HepG2 (cell line): ENCODE data around the gene MAS1L. TPM values are rescaled to one million over a fixed set of nuclear protein-coding genes. Genes with fewer than 3 reads are reported as not detected.

Experiments
- ATAC-seq: fragments of 200-7000 bp; cut with Tn5 transposase; 3 replicates; pipeline ENCODE4 v1.9.1; 2020; ENCODE audit warnings: mild to moderate bottlenecking, moderate library complexity
- BruUV-seq: library from RNA; stranded (reverse); fragments of 400-500 nt; replicated peaks from 2 replicates; lab custom pipeline; 2021; lab: Mats Ljungman, UMichigan
- CTCF ChIA-PET: fragments of 300-600 bp; formaldehyde crosslinking; extraction: SDS; loops from one replicate; lab custom pipeline; 2021; ENCODE audit warnings: low total read pairs, inconsistent platforms, low intra/inter-chr PET ratio; lab: Yijun Ruan, JAX
- POLR2A ChIA-PET: fragments of 350-600 bp; sonication (Branson Sonifier 250); formaldehyde crosslinking; loops from one replicate; lab custom pipeline; 2020; ENCODE audit warnings: antibody characterized with exemption, inconsistent platforms; lab: Yijun Ruan, JAX
- DNase-seq: peaks from one replicate; pipeline ENCODE4 v3.0.0-alpha.2; 2015; ENCODE audit warnings: low spot score
- FAIRE-seq: peaks from 3 replicates; lab custom pipeline; 2011; peaks lifted over from hg19 to GRCh38; lab: Jason Lieb, UNC
- H2AFZ ChIP-seq: one replicate; pipeline ENCODE4 v1.6.1; 2011; ENCODE audit warnings: low read length, inconsistent platforms
- H3K27ac ChIP-seq: fragments of 300-600 bp; 3 replicates; pipeline ENCODE4 v1.8.0; 2011; ENCODE audit warnings: mixed run types, mild to moderate bottlenecking, mixed read lengths, low read length, inconsistent platforms; ENCODE audit not compliant: insufficient read depth; ENCODE audit errors: extremely low read length
- H3K27me3 ChIP-seq, 2 experiments: fragments of 200-600 bp in 1 of 2; 2 replicates in 1 of 2; 3 replicates in 1 of 2; pipeline versions ENCODE4 v1.6.0 to v1.8.0; 2011; ENCODE audit warnings: low read length in 2 of 2, mild to moderate bottlenecking in 2 of 2, moderate library complexity in 2 of 2, inconsistent platforms in 1 of 2; ENCODE audit not compliant: insufficient read depth in 2 of 2, control insufficient read depth in 1 of 2
- H3K36me3 ChIP-seq, 2 experiments: fragments of 200-600 bp in 1 of 2; replicated peaks in 1 of 2; 2 replicates in 1 of 2; 3 replicates in 1 of 2; pipeline versions ENCODE4 v1.5.1 to v1.8.0; 2011; ENCODE audit warnings: low read length in 2 of 2, inconsistent platforms in 1 of 2; ENCODE audit not compliant: insufficient read depth in 2 of 2, control insufficient read depth in 1 of 2
- H3K4me1 ChIP-seq: 2 replicates; pipeline ENCODE4 v1.5.1; 2012; ENCODE audit warnings: low read length, inconsistent platforms; ENCODE audit not compliant: insufficient read depth
- H3K4me2 ChIP-seq: 2 replicates; pipeline ENCODE4 v1.6.0; 2011; ENCODE audit warnings: low read depth, low read length, inconsistent platforms
- H3K4me3 ChIP-seq, 3 experiments: fragments of 200-600 bp in 1 of 3; sonication (generic), shearing (Covaris generic) in 1 of 3; replicated peaks in 1 of 3; 2 replicates each; pipeline ENCODE4 v1.5.1; 2011 to 2016; ENCODE audit warnings: low read length in 3 of 3, inconsistent platforms in 2 of 3, low read depth in 2 of 3, mild to moderate bottlenecking in 2 of 3, control low read depth in 1 of 3, mixed read lengths in 1 of 3; ENCODE audit not compliant: insufficient read depth in 1 of 3
- H3K79me2 ChIP-seq: one replicate; pipeline ENCODE4 v1.6.1; 2011; ENCODE audit warnings: low read length, inconsistent platforms; ENCODE audit not compliant: insufficient read depth
- H3K9ac ChIP-seq: 2 replicates; pipeline ENCODE4 v1.6.0; 2011; ENCODE audit warnings: mild to moderate bottlenecking, low read depth, low read length, inconsistent platforms; ENCODE audit not compliant: insufficient read depth
- H3K9me3 ChIP-seq: 2 replicates; pipeline ENCODE4 v1.5.1; 2012; ENCODE audit warnings: mild to moderate bottlenecking, low read length
- H4K20me1 ChIP-seq: 2 replicates; pipeline ENCODE4 v1.6.0; 2011; ENCODE audit warnings: inconsistent platforms, mild to moderate bottlenecking, low read length, moderate library complexity; ENCODE audit not compliant: insufficient read depth
- CBFB ChIP-seq: sonication (generic); formaldehyde crosslinking; IDR thresholded peaks from 2 replicates; pipeline ENCODE4 v1.4.0; 2020; ENCODE audit warnings: missing genetic modification reagents
- CEBPB ChIP-seq: IDR thresholded peaks from 2 replicates; pipeline ENCODE4 v1.6.1; 2011; ENCODE audit warnings: low read depth, low read length, improper control_type of control experiment, borderline replicate concordance
- PAX8 ChIP-seq: sonication (generic); formaldehyde crosslinking; IDR thresholded peaks from 2 replicates; pipeline ENCODE4 v1.8.0; 2022; ENCODE audit warnings: mild to moderate bottlenecking, missing genetic modification reagents, borderline replicate concordance
- REXO4 ChIP-seq: sonication (generic); formaldehyde crosslinking; IDR thresholded peaks from 2 replicates; pipeline ENCODE4 v1.8.0; 2022; ENCODE audit warnings: missing genetic modification reagents, mild to moderate bottlenecking, borderline replicate concordance
- SETDB1 ChIP-seq: sonication (generic); formaldehyde crosslinking; IDR thresholded peaks from 2 replicates; pipeline ENCODE4 v1.5.1; 2020; ENCODE audit warnings: missing genetic modification reagents, mild to moderate bottlenecking, borderline replicate concordance
- SYNCRIP ChIP-seq: fragments of 200-400 bp; formaldehyde crosslinking; IDR thresholded peaks from 2 replicates; pipeline ENCODE4 v1.6.1; 2018; ENCODE audit warnings: mild to moderate bottlenecking, low read depth, low read length; ENCODE audit not compliant: insufficient read depth
- ZNF230 ChIP-seq: sonication (generic); formaldehyde crosslinking; IDR thresholded peaks from 2 replicates; pipeline ENCODE4 v1.4.0; 2020; ENCODE audit warnings: mild to moderate bottlenecking, missing genetic modification reagents
- ZNF329 ChIP-seq: sonication (generic); formaldehyde crosslinking; IDR thresholded peaks from 2 replicates; pipeline ENCODE4 v1.9.0; 2021; ENCODE audit warnings: low read depth, mild to moderate bottlenecking, missing genetic modification reagents
- ZNF33A ChIP-seq: sonication (generic); formaldehyde crosslinking; IDR thresholded peaks from 2 replicates; pipeline ENCODE4 v1.5.1; 2020; ENCODE audit warnings: missing genetic modification reagents, mild to moderate bottlenecking, moderate library complexity, borderline replicate concordance
- ZNF605 ChIP-seq: sonication (generic); formaldehyde crosslinking; IDR thresholded peaks from 2 replicates; pipeline ENCODE4 v1.8.0; 2022; ENCODE audit warnings: mild to moderate bottlenecking, missing genetic modification reagents
- ZNF703 ChIP-seq: sonication (generic); formaldehyde crosslinking; IDR thresholded peaks from 2 replicates; pipeline ENCODE4 v1.5.1; 2020; ENCODE audit warnings: missing genetic modification reagents, mild to moderate bottlenecking, moderate library complexity, borderline replicate concordance
- WGBS: methylation state at CpG from one replicate; pipeline ENCODE4 v1.1.6; 2017; ENCODE audit warnings: low lambda C conversion rate; 5-methylcytosine and 5-hydroxymethylcytosine counted together
- in situ Hi-C: cut with HindIII; loops from 2 replicates; pipeline ENCODE4 v1.10.0; 2017; ENCODE audit warnings: low pct_unique_long_range_greater_than_20kb; ENCODE audit not compliant: extremely low pct_ligation_motif_present
- intact Hi-C: fragments of 100-400 bp; cut with micrococcal nuclease; formaldehyde crosslinking; loops from one replicate; pipeline ENCODE4 v1.10.0; 2022; ENCODE audit not compliant: unreplicated experiment
- polyA plus RNA-seq, 8 experiments: library from polyadenylated mRNA; depleted of rRNA in 3 of 8; stranded (reverse) in 7 of 8; unstranded in 1 of 8; fragments of >200 nt; fragmentation: Illumina TruSeq in 4 of 8; extraction: Trizol in 4 of 8; gene quantifications; 2 replicates each; pipeline versions ENCODE4 v1.2.1 to v1.2.3, GENCODE V29; 2011 to 2016; ENCODE audit warnings: low read depth in 4 of 8, missing spikeins in 1 of 8, mixed read lengths in 1 of 8; ENCODE audit not compliant: insufficient read depth in 1 of 8
- total RNA-seq, 5 experiments: library from RNA; depleted of rRNA; stranded (reverse); fragments of >200 nt; fragmentation: Illumina TruSeq; extraction: Trizol; gene quantifications; 2 replicates each; pipeline ENCODE4 v1.2.3, GENCODE V29; 2016; ENCODE audit warnings: low read depth in 1 of 5
- TF ChIP-seq, protein P1 (sequence below): sonication (generic); formaldehyde crosslinking; IDR thresholded peaks from 2 replicates; pipeline ENCODE4 v1.8.0; 2023; ENCODE audit warnings: mild to moderate bottlenecking, missing genetic modification reagents
- TF ChIP-seq, protein P2 (sequence below): sonication (generic); formaldehyde crosslinking; IDR thresholded peaks from 2 replicates; pipeline ENCODE4 v1.4.0; 2020; ENCODE audit warnings: missing genetic modification reagents

The MAS1L gene
- total and polyA plus RNA-seq, 2 of the 13 experiments (the other 11 are each of a cell fraction or from before 2014, with no cell fraction given) = not detected

DNA sequence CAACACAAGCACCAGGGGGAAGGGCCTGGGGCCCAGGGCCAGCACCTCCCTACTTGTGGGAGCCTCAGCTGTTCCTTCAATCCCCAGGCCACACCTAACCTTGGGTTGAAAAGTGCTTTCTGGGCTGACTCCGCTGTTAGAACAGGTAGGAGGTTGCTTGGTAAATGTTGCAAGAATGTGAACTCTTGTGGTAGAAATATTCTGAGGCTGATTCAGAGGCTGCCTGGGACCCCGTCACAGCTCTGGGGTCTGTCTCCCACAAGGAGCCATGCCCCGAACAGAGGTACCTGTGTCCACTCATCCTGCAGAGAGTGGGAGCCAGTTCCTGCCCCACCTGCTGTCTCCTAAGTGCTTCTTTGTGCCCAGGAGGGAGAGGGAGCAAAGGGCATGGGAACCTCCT, 14.4 kb upstream of the MAS1L start (continued):
- TF ChIP-seq ZNF33A (CRISPR knock-in tag) (no peak), ZNF329 (no peak)

- TF ChIP-seq, protein P1, sequence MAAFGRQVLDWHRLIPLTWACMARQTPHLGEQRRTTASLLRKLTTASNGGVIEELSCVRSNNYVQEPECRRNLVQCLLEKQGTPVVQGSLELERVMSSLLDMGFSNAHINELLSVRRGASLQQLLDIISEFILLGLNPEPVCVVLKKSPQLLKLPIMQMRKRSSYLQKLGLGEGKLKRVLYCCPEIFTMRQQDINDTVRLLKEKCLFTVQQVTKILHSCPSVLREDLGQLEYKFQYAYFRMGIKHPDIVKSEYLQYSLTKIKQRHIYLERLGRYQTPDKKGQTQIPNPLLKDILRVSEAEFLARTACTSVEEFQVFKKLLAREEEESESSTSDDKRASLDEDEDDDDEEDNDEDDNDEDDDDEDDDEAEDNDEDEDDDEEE (CRISPR knock-in tag) = no peak
- peak; percentile 79 for TF ChIP-seq CEBPB
- Histone ChIP-seq H3K36me3 (no peaks in the 10 kb centered on the region), H3K27me3 (no peaks in the 10 kb centered on the region), H3K9ac (no peak overlapping the region), H3K9me3 (no peaks in the 10 kb centered on the region), H3K79me2 (no peaks in the 10 kb centered on the region), H4K20me1 (no peaks in the 10 kb centered on the region), H3K4me2 (no peak overlapping the region), H3K27ac (no peak overlapping the region), H3K4me1 (0 out of 2 replicates have a peak, but pooled peaks cover 4% of the 10 kb centered on the region), H2AFZ (no peak overlapping the region), H3K4me3 (no peak overlapping the region)
- FAIRE-seq (no peak), ATAC-seq (no peak), DNase-seq (no peak)
- CTCF ChIA-PET = no interaction called here
- in situ Hi-C loops (no loop called here), intact Hi-C loops (no loop called here)
- WGBS = 50% methylated on average over 5 of the region's 6 CpGs
- POLR2A ChIA-PET = no interaction called here
- BruUV-seq = no TSS peak
These were observed 13.3 kb upstream of the MAS1L start for GRCh38 chr6:29501106-29501505.

DNA sequence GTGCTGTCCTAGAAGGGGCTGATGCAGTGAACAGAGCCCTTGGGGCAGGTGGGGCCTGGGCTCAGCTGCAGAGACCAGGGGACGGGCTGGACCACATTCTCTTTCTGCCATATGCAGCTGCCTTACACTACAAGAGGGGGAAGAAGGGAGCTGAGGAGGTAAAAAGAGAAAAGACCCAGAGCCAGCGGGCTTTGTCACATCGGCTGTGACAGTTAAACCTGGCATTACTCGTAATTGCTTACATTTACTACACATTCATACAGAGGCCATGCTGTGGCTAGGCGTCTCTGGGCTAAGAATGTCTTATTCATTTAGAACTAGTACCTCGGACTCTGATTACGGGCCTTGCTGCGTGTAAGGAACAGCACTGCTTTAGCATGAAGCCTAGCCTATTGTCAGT, 12.8 kb upstream of the MAS1L start:
- 28% methylated on average over 8 of the region's 8 CpGs for WGBS
- no TSS peak for BruUV-seq
- no peak for FAIRE-seq

More for the DNA sequence above, 12.8 kb upstream of the MAS1L start:
- H3K4me3 ChIP-seq = no peak overlapping the region
- intact Hi-C loops = no loop called here
- H3K79me2 ChIP-seq = no peaks in the 10 kb centered on the region
- no peak overlapping the region for H3K9ac ChIP-seq
- no peak overlapping the region for H2AFZ ChIP-seq
- in situ Hi-C loops = no loop called here
- H3K4me1 ChIP-seq = 0 out of 2 replicates have a peak, but pooled peaks cover 4% of the 10 kb centered on the region
- H3K27me3 ChIP-seq = no peaks in the 10 kb centered on the region
- H3K9me3 ChIP-seq = no peaks in the 10 kb centered on the region
- H3K4me2 ChIP-seq = no peak overlapping the region
- CTCF ChIA-PET = no interaction called here
- ATAC-seq (no peak), DNase-seq (no peak)
- TF ChIP-seq REXO4 (CRISPR knock-in tag) (no peak), PAX8 (CRISPR knock-in tag) (no peak), CBFB (CRISPR knock-in tag) (no peak), SETDB1 (CRISPR knock-in tag) (no peak), ZNF703 (CRISPR knock-in tag) (no peak), SYNCRIP (no peak), ZNF605 (CRISPR knock-in tag) (no peak), ZNF230 (CRISPR knock-in tag) (no peak)
- TF ChIP-seq, protein P2, sequence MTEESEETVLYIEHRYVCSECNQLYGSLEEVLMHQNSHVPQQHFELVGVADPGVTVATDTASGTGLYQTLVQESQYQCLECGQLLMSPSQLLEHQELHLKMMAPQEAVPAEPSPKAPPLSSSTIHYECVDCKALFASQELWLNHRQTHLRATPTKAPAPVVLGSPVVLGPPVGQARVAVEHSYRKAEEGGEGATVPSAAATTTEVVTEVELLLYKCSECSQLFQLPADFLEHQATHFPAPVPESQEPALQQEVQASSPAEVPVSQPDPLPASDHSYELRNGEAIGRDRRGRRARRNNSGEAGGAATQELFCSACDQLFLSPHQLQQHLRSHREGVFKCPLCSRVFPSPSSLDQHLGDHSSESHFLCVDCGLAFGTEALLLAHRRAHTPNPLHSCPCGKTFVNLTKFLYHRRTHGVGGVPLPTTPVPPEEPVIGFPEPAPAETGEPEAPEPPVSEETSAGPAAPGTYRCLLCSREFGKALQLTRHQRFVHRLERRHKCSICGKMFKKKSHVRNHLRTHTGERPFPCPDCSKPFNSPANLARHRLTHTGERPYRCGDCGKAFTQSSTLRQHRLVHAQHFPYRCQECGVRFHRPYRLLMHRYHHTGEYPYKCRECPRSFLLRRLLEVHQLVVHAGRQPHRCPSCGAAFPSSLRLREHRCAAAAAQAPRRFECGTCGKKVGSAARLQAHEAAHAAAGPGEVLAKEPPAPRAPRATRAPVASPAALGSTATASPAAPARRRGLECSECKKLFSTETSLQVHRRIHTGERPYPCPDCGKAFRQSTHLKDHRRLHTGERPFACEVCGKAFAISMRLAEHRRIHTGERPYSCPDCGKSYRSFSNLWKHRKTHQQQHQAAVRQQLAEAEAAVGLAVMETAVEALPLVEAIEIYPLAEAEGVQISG = no peak
- no peak overlapping the region for H3K27ac ChIP-seq
- H4K20me1 ChIP-seq = no peaks in the 10 kb centered on the region
- no peaks in the 10 kb centered on the region for H3K36me3 ChIP-seq
- POLR2A ChIA-PET = no interaction called here
